Breast epithelium (tissue), 3 donors: ENCODE data around the gene TBX15.

ENCODE experiments used
- CTCF ChIP-seq, 3 donors: fragments of 450-650 bp; IDR thresholded peaks; one replicate each; pipeline ENCODE4 v1.5.1; 2016 to 2017; ENCODE audit warnings: antibody characterized with exemption in 3 of 3, mild to moderate bottlenecking in 3 of 3, moderate library complexity in 3 of 3
- POLR2A ChIP-seq: fragments of 450-650 bp; IDR thresholded peaks from one replicate; pipeline ENCODE4 v1.6.1; 2016; ENCODE audit warnings: antibody characterized with exemption, mild to moderate bottlenecking, moderate library complexity
- POLR2AphosphoS5 ChIP-seq, 3 donors: sonication (generic); formaldehyde crosslinking; IDR thresholded peaks; one replicate each; pipeline ENCODE4 v1.6.1; 2017; ENCODE audit warnings: antibody characterized with exemption in 3 of 3

- TF ChIP-seq CTCF (IDR thresholded peaks at IDR 0.05) (no peak), POLR2AphosphoS5 (IDR thresholded peaks at IDR 0.05) (no peak), POLR2A (no peak)
Measured at GRCh38 chr1:119027759-119028158, 39.6 kb upstream of the TBX15 start.
